HL-60 (cell line): ENCODE results near the gene NPHP1.
"Not testable (repeated sequence)": the region's sequence is repeated elsewhere in the genome, so short reads cannot be mapped to it uniquely, and the experiment has no call there.

ENCODE experiments used
- GABPA ChIP-seq: IDR thresholded peaks from 2 replicates; pipeline ENCODE4 v1.6.1; 2012; ENCODE audit warnings: low read depth
- POLR2AphosphoS5 ChIP-seq: IDR thresholded peaks from 2 replicates; pipeline ENCODE4 v1.6.1; 2012; ENCODE audit warnings: low read depth
- SPI1 ChIP-seq: IDR thresholded peaks from 2 replicates; pipeline ENCODE4 v1.6.1; 2012; ENCODE audit warnings: low read depth, mild to moderate bottlenecking, borderline replicate concordance
- TF ChIP-seq, protein P1 (sequence below): IDR thresholded peaks from one replicate; pipeline ENCODE4 v1.5.1; 2011; ENCODE audit warnings: low read length, control low read depth, inconsistent platforms; ENCODE audit not compliant: insufficient read depth
- TF ChIP-seq, protein P2 (sequence below): IDR thresholded peaks from 2 replicates; pipeline ENCODE4 v1.6.1; 2012; ENCODE audit warnings: low read depth; ENCODE audit not compliant: insufficient replicate concordance

DNA sequence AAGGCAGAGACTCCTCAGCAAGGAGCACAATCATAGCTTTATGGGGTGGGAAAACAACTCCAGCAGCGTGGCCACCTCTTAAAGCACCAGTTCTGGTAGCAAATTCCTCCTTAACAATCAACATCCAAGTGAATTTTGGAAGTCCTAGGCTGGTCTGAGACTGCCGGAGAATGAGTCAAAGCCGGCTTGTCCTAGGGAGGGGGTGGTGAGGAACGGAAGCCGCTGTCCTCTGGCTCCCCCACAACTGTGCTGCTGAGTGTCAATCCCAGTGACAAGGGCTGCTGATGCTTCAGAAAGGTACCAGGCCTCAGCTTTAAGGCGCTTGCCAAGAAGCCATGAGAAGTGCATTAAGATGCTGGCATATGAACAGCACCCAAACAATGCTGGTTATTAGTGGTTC lies 110.9 kb downstream of the NPHP1 start:
- TF ChIP-seq, protein P1, sequence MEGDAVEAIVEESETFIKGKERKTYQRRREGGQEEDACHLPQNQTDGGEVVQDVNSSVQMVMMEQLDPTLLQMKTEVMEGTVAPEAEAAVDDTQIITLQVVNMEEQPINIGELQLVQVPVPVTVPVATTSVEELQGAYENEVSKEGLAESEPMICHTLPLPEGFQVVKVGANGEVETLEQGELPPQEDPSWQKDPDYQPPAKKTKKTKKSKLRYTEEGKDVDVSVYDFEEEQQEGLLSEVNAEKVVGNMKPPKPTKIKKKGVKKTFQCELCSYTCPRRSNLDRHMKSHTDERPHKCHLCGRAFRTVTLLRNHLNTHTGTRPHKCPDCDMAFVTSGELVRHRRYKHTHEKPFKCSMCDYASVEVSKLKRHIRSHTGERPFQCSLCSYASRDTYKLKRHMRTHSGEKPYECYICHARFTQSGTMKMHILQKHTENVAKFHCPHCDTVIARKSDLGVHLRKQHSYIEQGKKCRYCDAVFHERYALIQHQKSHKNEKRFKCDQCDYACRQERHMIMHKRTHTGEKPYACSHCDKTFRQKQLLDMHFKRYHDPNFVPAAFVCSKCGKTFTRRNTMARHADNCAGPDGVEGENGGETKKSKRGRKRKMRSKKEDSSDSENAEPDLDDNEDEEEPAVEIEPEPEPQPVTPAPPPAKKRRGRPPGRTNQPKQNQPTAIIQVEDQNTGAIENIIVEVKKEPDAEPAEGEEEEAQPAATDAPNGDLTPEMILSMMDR, result not testable (repeated sequence)
- not testable (repeated sequence) for TF ChIP-seq POLR2AphosphoS5, GABPA, SPI1
- TF ChIP-seq, protein P2, sequence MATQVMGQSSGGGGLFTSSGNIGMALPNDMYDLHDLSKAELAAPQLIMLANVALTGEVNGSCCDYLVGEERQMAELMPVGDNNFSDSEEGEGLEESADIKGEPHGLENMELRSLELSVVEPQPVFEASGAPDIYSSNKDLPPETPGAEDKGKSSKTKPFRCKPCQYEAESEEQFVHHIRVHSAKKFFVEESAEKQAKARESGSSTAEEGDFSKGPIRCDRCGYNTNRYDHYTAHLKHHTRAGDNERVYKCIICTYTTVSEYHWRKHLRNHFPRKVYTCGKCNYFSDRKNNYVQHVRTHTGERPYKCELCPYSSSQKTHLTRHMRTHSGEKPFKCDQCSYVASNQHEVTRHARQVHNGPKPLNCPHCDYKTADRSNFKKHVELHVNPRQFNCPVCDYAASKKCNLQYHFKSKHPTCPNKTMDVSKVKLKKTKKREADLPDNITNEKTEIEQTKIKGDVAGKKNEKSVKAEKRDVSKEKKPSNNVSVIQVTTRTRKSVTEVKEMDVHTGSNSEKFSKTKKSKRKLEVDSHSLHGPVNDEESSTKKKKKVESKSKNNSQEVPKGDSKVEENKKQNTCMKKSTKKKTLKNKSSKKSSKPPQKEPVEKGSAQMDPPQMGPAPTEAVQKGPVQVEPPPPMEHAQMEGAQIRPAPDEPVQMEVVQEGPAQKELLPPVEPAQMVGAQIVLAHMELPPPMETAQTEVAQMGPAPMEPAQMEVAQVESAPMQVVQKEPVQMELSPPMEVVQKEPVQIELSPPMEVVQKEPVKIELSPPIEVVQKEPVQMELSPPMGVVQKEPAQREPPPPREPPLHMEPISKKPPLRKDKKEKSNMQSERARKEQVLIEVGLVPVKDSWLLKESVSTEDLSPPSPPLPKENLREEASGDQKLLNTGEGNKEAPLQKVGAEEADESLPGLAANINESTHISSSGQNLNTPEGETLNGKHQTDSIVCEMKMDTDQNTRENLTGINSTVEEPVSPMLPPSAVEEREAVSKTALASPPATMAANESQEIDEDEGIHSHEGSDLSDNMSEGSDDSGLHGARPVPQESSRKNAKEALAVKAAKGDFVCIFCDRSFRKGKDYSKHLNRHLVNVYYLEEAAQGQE, result not testable (repeated sequence)
